B cell (primary cell): ENCODE measurements around the gene MAP7D1. TPM values are rescaled to one million over a fixed set of nuclear protein-coding genes. Genes with fewer than 3 reads are reported as not detected.

Source experiments
- ATAC-seq: fragments of 200-7000 bp; cut with Tn5 transposase; one replicate; pipeline ENCODE4 v1.10.0; 2021; ENCODE audit warnings: low read depth, mild to moderate bottlenecking, moderate number of reproducible peaks, moderate library complexity
- CTCF ChIA-PET: fragments of 350-600 bp; sonication (Branson Sonifier 250); formaldehyde crosslinking; loops from one replicate; lab custom pipeline; 2021; ENCODE audit warnings: antibody characterized with exemption, inconsistent platforms; lab: Charles Lee
- POLR2A ChIA-PET: fragments of 350-600 bp; sonication (Branson Sonifier 250); formaldehyde crosslinking; loops from one replicate; lab custom pipeline; 2021; ENCODE audit warnings: antibody characterized with exemption; lab: Charles Lee
- DNase-seq: peaks from one replicate; pipeline ENCODE4 v3.0.0; 2013
- H2AFZ ChIP-seq: 2 replicates; pipeline ENCODE4 v1.6.1; 2012; ENCODE audit warnings: mild to moderate bottlenecking, low read depth, low read length; ENCODE audit not compliant: insufficient read depth, poor library complexity, severe bottlenecking
- H3K27ac ChIP-seq, 2 donors: 1 replicate in 1 of 2; 2 replicates in 1 of 2; pipeline ENCODE4 v1.5.1; 2012 to 2013; ENCODE audit warnings: low read length in 2 of 2, mild to moderate bottlenecking in 2 of 2, moderate library complexity in 1 of 2
- H3K27me3 ChIP-seq, 4 experiments: fragments of 200-600 bp in 1 of 4; sonication (generic) in 1 of 4; replicated peaks in 1 of 4; 1 replicate in 2 of 4; 2 replicates in 2 of 4; pipeline versions ENCODE4 v1.6.1 to v1.7.0; 2013 to 2016; ENCODE audit warnings: low read length in 3 of 4, mild to moderate bottlenecking in 2 of 4, mixed read lengths in 1 of 4, moderate library complexity in 1 of 4; ENCODE audit not compliant: insufficient read depth in 4 of 4, control insufficient read depth in 3 of 4; ENCODE audit errors: control extremely low read depth in 1 of 4
- H3K36me3 ChIP-seq, 2 experiments: replicated peaks in 1 of 2; 1 replicate in 1 of 2; 2 replicates in 1 of 2; pipeline versions ENCODE4 v1.6.1 to v1.7.1; 2013; ENCODE audit warnings: low read length in 1 of 2; ENCODE audit not compliant: insufficient read depth in 2 of 2, control insufficient read depth in 1 of 2; ENCODE audit errors: control extremely low read depth in 1 of 2, extremely low read depth in 1 of 2
- H3K4me1 ChIP-seq, 2 donors: fragments of 200-600 bp in 1 of 2; sonication (generic) in 1 of 2; 1 replicate in 1 of 2; 2 replicates in 1 of 2; pipeline versions ENCODE4 v1.5.1 to v1.6.1; 2013 to 2017; ENCODE audit warnings: low read length in 2 of 2; ENCODE audit not compliant: control insufficient read depth in 2 of 2, insufficient read depth in 2 of 2
- H3K4me2 ChIP-seq: replicated peaks from 2 replicates; pipeline ENCODE3; 2012; ENCODE audit warnings: mild to moderate bottlenecking, low read depth, low read length; ENCODE audit not compliant: poor library complexity, severe bottlenecking
- H3K4me3 ChIP-seq, 5 experiments: fragments of 200-600 bp in 1 of 5; sonication (generic) in 1 of 5; 1 replicate in 3 of 5; 2 replicates in 2 of 5; pipeline versions ENCODE4 v1.5.1 to v1.7.0; 2011 to 2016; ENCODE audit warnings: low read length in 4 of 5, mild to moderate bottlenecking in 4 of 5, low read depth in 2 of 5, control low read depth in 1 of 5, moderate library complexity in 1 of 5; ENCODE audit not compliant: insufficient read depth in 1 of 5; ENCODE audit errors: control extremely low read depth in 1 of 5, extremely low read depth in 1 of 5
- H3K79me2 ChIP-seq: fragments of 200-600 bp; sonication (generic); one replicate; pipeline ENCODE4 v1.6.0; 2016; ENCODE audit warnings: low read length; ENCODE audit not compliant: control insufficient read depth, insufficient read depth
- H3K9ac ChIP-seq: fragments of 200-600 bp; sonication (generic); 2 replicates; pipeline ENCODE4 v1.6.1; 2017; ENCODE audit warnings: mild to moderate bottlenecking, low read length, moderate library complexity
- H3K9me3 ChIP-seq, 3 donors: one replicate each; pipeline versions ENCODE4 v1.6.1 to v1.7.1; 2013; ENCODE audit warnings: low read length in 2 of 3; ENCODE audit not compliant: control insufficient read depth in 2 of 3, insufficient read depth in 1 of 3; ENCODE audit errors: control extremely low read depth in 1 of 3
- H4K20me1 ChIP-seq: 2 replicates; pipeline ENCODE4 v1.6.0; 2012; ENCODE audit warnings: mild to moderate bottlenecking, low read length; ENCODE audit not compliant: insufficient read depth, control insufficient read depth, poor library complexity, severe bottlenecking
- H3K27ac Mint-ChIP-seq: one replicate; pipeline ENCODE4 v1.8.0; 2021; ENCODE audit warnings: mixed read lengths
- H3K27me3 Mint-ChIP-seq: one replicate; pipeline ENCODE4 v1.8.0; 2021; ENCODE audit warnings: mixed read lengths
- H3K4me1 Mint-ChIP-seq: one replicate; pipeline ENCODE4 v1.8.0; 2021; ENCODE audit warnings: mixed read lengths
- H3K4me3 Mint-ChIP-seq: one replicate; pipeline ENCODE4 v1.8.0; 2021; ENCODE audit warnings: mixed read lengths
- H3K9me3 Mint-ChIP-seq: one replicate; pipeline ENCODE4 v1.8.0; 2022; ENCODE audit warnings: mixed read lengths; ENCODE audit not compliant: insufficient read depth
- EZH2 ChIP-seq: IDR thresholded peaks from 2 replicates; pipeline ENCODE4 v1.6.1; 2012; ENCODE audit warnings: borderline replicate concordance, low read depth, mild to moderate bottlenecking, moderate library complexity, low read length; ENCODE audit not compliant: insufficient read depth, poor library complexity, severe bottlenecking
- WGBS: methylation state at CpG from one replicate; pipeline ENCODE4 v1.1.5; 2013; ENCODE audit warnings: missing lambda C conversion rate; ENCODE audit not compliant: insufficient coverage; 5-methylcytosine and 5-hydroxymethylcytosine counted together
- intact Hi-C: fragments of 100-400 bp; cut with micrococcal nuclease; formaldehyde crosslinking; loops from one replicate; pipeline ENCODE4 v1.10.0; 2022
- polyA plus RNA-seq: library from polyadenylated mRNA; depleted of rRNA; stranded (reverse); fragments of >200 nt; gene quantifications from 2 replicates; pipeline ENCODE4 v1.2.3, GENCODE V29; 2012
- total RNA-seq, 2 donors: library from RNA; stranded (reverse); fragments of 120-200 nt in 1 of 2; gene quantifications; 1 replicate in 1 of 2; 2 replicates in 1 of 2; pipeline versions ENCODE4 v1.2.3 to v1.2.4, GENCODE V29; 2013 to 2022
- TF ChIP-seq, protein P1 (sequence below): fragments of 200-600 bp; IDR thresholded peaks from one replicate; pipeline ENCODE4 v1.8.0; 2022; ENCODE audit warnings: antibody characterized with exemption, mild to moderate bottlenecking

MAP7D1 gene
- total and polyA plus RNA-seq, 2 donors (not counting 1 experiment from before 2014, with no cell fraction given): 44.2 to 65.2 TPM

DNA sequence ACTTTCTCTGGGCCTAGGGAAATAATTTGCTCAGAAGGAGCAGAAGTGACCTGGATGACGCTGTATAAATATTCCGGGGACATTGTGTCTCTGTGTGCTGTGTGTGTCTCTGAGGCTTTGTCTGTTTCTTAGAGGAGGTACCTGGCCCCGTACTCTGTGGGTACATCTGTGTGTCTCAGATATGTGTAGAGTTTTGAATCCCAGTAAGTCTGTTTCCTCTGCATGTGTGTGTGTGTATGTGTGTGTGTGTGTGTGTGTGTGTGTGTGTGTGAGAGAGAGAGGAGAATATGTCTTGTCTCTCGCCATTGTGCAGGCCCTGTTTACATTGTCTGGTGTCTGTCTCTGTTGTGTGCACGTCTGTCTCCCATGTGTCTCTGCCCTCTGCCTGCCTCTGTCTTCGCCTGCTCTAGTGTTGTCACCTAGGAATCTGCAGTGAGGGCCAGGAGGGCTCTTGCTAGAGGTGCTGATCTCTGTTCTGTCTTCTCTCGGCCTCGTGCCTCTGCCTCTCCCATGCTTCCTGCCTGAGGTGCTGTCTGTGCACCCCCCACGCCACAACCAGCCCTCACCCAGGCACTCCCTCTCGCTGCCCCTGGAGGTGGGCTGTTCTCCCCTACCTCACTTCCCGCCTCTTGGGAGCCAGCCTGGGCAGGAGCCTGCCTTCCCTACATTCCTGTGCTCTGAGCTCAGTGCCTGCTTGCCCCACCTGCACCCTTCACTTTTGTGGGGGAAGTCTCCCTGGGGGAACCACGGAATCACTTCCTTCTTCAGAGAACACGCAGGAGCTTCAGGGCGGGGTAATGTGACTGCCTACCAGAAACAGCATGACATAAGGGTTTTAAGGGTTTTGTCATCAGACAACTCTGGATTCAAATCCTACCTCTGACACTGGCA, 5.9 kb downstream of the MAP7D1 start:
- TF ChIP-seq, protein P1, sequence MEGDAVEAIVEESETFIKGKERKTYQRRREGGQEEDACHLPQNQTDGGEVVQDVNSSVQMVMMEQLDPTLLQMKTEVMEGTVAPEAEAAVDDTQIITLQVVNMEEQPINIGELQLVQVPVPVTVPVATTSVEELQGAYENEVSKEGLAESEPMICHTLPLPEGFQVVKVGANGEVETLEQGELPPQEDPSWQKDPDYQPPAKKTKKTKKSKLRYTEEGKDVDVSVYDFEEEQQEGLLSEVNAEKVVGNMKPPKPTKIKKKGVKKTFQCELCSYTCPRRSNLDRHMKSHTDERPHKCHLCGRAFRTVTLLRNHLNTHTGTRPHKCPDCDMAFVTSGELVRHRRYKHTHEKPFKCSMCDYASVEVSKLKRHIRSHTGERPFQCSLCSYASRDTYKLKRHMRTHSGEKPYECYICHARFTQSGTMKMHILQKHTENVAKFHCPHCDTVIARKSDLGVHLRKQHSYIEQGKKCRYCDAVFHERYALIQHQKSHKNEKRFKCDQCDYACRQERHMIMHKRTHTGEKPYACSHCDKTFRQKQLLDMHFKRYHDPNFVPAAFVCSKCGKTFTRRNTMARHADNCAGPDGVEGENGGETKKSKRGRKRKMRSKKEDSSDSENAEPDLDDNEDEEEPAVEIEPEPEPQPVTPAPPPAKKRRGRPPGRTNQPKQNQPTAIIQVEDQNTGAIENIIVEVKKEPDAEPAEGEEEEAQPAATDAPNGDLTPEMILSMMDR: no peak
- TF ChIP-seq EZH2: no peak
- H3K4me3 Mint-ChIP-seq: peak overlapping the region; percentile 81
- POLR2A ChIA-PET: interaction anchor here (0.6 to 4.6 kb wide), 4 partner anchors 12 to 69 kb away, joined by 3 to 18 read pairs (median 6); partner anchors contain the start of gene TRAPPC3
- WGBS: 17% methylated on average over 12 of the region's 14 CpGs
- Histone ChIP-seq H3K79me2 (peaks cover 100% of the 10 kb centered on the region), H3K9ac (peak overlapping the region; percentile 39), H3K4me2 (peak overlapping the region; percentile 75), H3K4me3 (peak overlapping the region; percentile 7 to 51 (median 27)), H3K9me3 (no peaks in the 10 kb centered on the region), H3K27me3 (no peaks in the 10 kb centered on the region), H3K36me3 (peaks cover 0 to 2% of the 10 kb centered on the region in 2 experiments), H2AFZ (peak overlapping the region; percentile 67), H3K27ac (peak overlapping the region; percentile 78 to 88), H3K4me1 (peaks cover 55 to 67% of the 10 kb centered on the region in 2 donors), H4K20me1 (peaks cover 4% of the 10 kb centered on the region)
- CTCF ChIA-PET: interaction anchor here (0.6 to 7.2 kb wide), 8 partner anchors 8 to 258 kb away, joined by 3 to 63 read pairs (median 4); partner anchors contain the start of genes THRAP3 and TRAPPC3
- peak; percentile 88 for DNase-seq
- H3K9me3 Mint-ChIP-seq: no peaks in the 10 kb centered on the region
- intact Hi-C loops: loop anchor here (1.0 kb wide), 1 partner anchor 12 kb away; no protein-coding TSS in a partner anchor
- peak; percentile 74 for ATAC-seq
- no peaks in the 10 kb centered on the region for H3K27me3 Mint-ChIP-seq
- peaks cover 72% of the 10 kb centered on the region for H3K4me1 Mint-ChIP-seq
- peak overlapping the region; percentile 94 for H3K27ac Mint-ChIP-seq
